GM12878 (cell line): ENCODE data around the gene KRT37. TPM values are rescaled to one million over a fixed set of nuclear protein-coding genes. Genes with fewer than 3 reads are reported as not detected.

Experiments
- ATAC-seq: fragments of 200-7000 bp; cut with Tn5 transposase; 3 replicates; pipeline ENCODE4 v1.9.1; 2020; ENCODE audit warnings: mild to moderate bottlenecking, moderate library complexity
- BruUV-seq: library from RNA; stranded (reverse); fragments of 400-500 nt; replicated peaks from 2 replicates; lab custom pipeline; 2021; lab: Mats Ljungman, UMichigan
- CTCF ChIA-PET: fragments of 300-600 bp; sonication (Branson Sonifier 250); formaldehyde crosslinking; extraction: SDS; loops from one replicate; lab custom pipeline; 2021; ENCODE audit warnings: inconsistent platforms; lab: Yijun Ruan, JAX
- POLR2A ChIA-PET: fragments of 350-600 bp; formaldehyde crosslinking; extraction: SDS; loops from one replicate; lab custom pipeline; 2021; ENCODE audit warnings: inconsistent platforms; lab: Charles Lee
- RAD21 ChIA-PET: fragments of 300-600 bp; sonication (Branson Sonifier 250); formaldehyde crosslinking; loops from one replicate; lab custom pipeline; 2023; ENCODE audit warnings: antibody characterized with exemption; ENCODE audit not compliant: unreplicated experiment; lab: Charles Lee
- SMC1A ChIA-PET: fragments of 300-600 bp; sonication (Branson Sonifier 250); formaldehyde crosslinking; loops from one replicate; lab custom pipeline; 2023; ENCODE audit not compliant: unreplicated experiment, uncharacterized antibody; lab: Charles Lee
- DNase-seq: peaks from one replicate; pipeline ENCODE4 v3.0.0-alpha.2; 2011; ENCODE audit warnings: low read depth, low spot score
- FAIRE-seq: peaks from 3 replicates; lab custom pipeline; 2011; peaks lifted over from hg19 to GRCh38; lab: Jason Lieb, UNC
- H2AFZ ChIP-seq: 2 replicates; pipeline ENCODE4 v1.6.0; 2011; ENCODE audit warnings: low read depth, low read length, control low read depth; ENCODE audit not compliant: control insufficient read depth
- H3K27ac ChIP-seq: 2 replicates; pipeline ENCODE4 v1.5.1; 2011; ENCODE audit warnings: control low read depth; ENCODE audit not compliant: control insufficient read depth, insufficient read depth
- H3K27me3 ChIP-seq, 2 experiments: replicated peaks in 1 of 2; 2 replicates each; pipeline versions ENCODE4 v1.6.0 to v1.6.1; 2011; ENCODE audit warnings: low read length in 1 of 2; ENCODE audit not compliant: control insufficient read depth in 2 of 2, insufficient read depth in 2 of 2
- H3K36me3 ChIP-seq, 2 experiments: 2 replicates each; pipeline ENCODE4 v1.5.1; 2011; ENCODE audit warnings: low read length in 1 of 2; ENCODE audit not compliant: control insufficient read depth in 2 of 2, insufficient read depth in 2 of 2
- H3K4me1 ChIP-seq: 2 replicates; pipeline ENCODE4 v1.6.1; 2011; ENCODE audit warnings: mild to moderate bottlenecking, low read length, moderate library complexity, mixed read lengths; ENCODE audit not compliant: control insufficient read depth, insufficient read depth
- H3K4me2 ChIP-seq: 2 replicates; pipeline ENCODE4 v1.6.0; 2011; ENCODE audit warnings: control low read depth; ENCODE audit not compliant: control insufficient read depth, insufficient read depth
- H3K4me3 ChIP-seq: fragments of 200-600 bp; sonication (generic); 2 replicates; pipeline ENCODE4 v1.5.1; 2016
- H3K79me2 ChIP-seq: 2 replicates; pipeline ENCODE4 v1.6.0; 2011; ENCODE audit warnings: low read length; ENCODE audit not compliant: control insufficient read depth, insufficient read depth
- H3K9ac ChIP-seq: 2 replicates; pipeline ENCODE4 v1.8.0; 2011; ENCODE audit warnings: low read length, control low read depth, mixed read lengths; ENCODE audit not compliant: control insufficient read depth, insufficient read depth
- H3K9me3 ChIP-seq: replicated peaks from 3 replicates; pipeline ENCODE4 v1.5.1; 2011; ENCODE audit warnings: mild to moderate bottlenecking, low read length; ENCODE audit not compliant: control insufficient read depth, insufficient read depth
- H4K20me1 ChIP-seq: 2 replicates; pipeline ENCODE4 v1.6.0; 2011; ENCODE audit not compliant: control insufficient read depth, insufficient read depth
- DPF2 ChIP-seq: fragments of 450-650 bp; IDR thresholded peaks from 2 replicates; pipeline ENCODE4 v1.6.1; 2017; ENCODE audit warnings: mild to moderate bottlenecking
- HSF1 ChIP-seq: fragments of 150-350 bp; IDR thresholded peaks from 2 replicates; pipeline ENCODE4 v1.6.1; 2014; ENCODE audit warnings: mild to moderate bottlenecking, low read depth, low read length
- MEF2B ChIP-seq: fragments of 450-650 bp; IDR thresholded peaks from 2 replicates; pipeline ENCODE4 v1.6.1; 2018; ENCODE audit warnings: mild to moderate bottlenecking, moderate library complexity; ENCODE audit not compliant: partially characterized antibody, poor library complexity, severe bottlenecking
- MYC ChIP-seq: IDR thresholded peaks from 2 replicates; pipeline ENCODE4 v1.6.1; 2011; ENCODE audit warnings: mild to moderate bottlenecking, low read length, moderate library complexity, inconsistent platforms; ENCODE audit not compliant: insufficient read depth, insufficient replicate concordance, insufficient read length, severe bottlenecking
- NFYA ChIP-seq: IDR thresholded peaks from 2 replicates; pipeline ENCODE4 v1.6.1; 2011; ENCODE audit warnings: low read depth, mild to moderate bottlenecking, low read length, improper control_type of control experiment, borderline replicate concordance
- STAT1 ChIP-seq: fragments of 450-650 bp; conservative IDR thresholded peaks from 2 replicates; pipeline ENCODE4 v1.6.1; 2014; ENCODE audit warnings: antibody characterized with exemption, mild to moderate bottlenecking
- ZNF207 ChIP-seq: fragments of 450-650 bp; IDR thresholded peaks from 2 replicates; pipeline ENCODE4 v1.6.1; 2014; ENCODE audit warnings: antibody characterized with exemption, mild to moderate bottlenecking, borderline replicate concordance
- WGBS: methylation state at CpG from one replicate; pipeline ENCODE4 v1.1.6; 2016; ENCODE audit warnings: low lambda C conversion rate; ENCODE audit not compliant: insufficient replicate concordance, insufficient coverage; ENCODE audit errors: missing lambda C conversion rate; 5-methylcytosine and 5-hydroxymethylcytosine counted together
- in situ Hi-C: fragments of 300-500 bp; cut with MboI; formaldehyde crosslinking; loops from 9 replicates; pipeline ENCODE4 v1.14.3; 2018; ENCODE audit warnings: mixed read lengths
- intact Hi-C: fragments of 100-400 bp; cut with micrococcal nuclease; formaldehyde crosslinking; loops from one replicate; pipeline ENCODE4 v1.14.2; 2022; ENCODE audit not compliant: unreplicated experiment
- polyA plus RNA-seq, 11 experiments: library from polyadenylated mRNA; depleted of rRNA in 4 of 11; unstranded in 6 of 11; stranded (reverse) in 5 of 11; fragments of >200 nt; fragmentation: Nextera tagmentation in 4 of 11; fragmentation: Illumina TruSeq in 1 of 11; extraction: Ambion mirVana in 4 of 11; extraction: Trizol in 1 of 11; gene quantifications; 1 replicate in 1 of 11; 2 replicates in 10 of 11; pipeline versions ENCODE4 v1.2.1 to v1.2.3, GENCODE V29; 2011 to 2016; ENCODE audit warnings: inconsistent platforms in 2 of 11, missing spikeins in 2 of 11, low read depth in 1 of 11
- total RNA-seq, 4 experiments: library from RNA; depleted of rRNA in 3 of 4; stranded (reverse); fragments of >200 nt in 3 of 4; fragmentation: Illumina TruSeq in 1 of 4; extraction: Trizol in 1 of 4; gene quantifications; 2 replicates each; pipeline versions ENCODE4 v1.2.1 to v1.2.3, GENCODE V29; 2013 to 2021

KRT37 gene
- total and polyA plus RNA-seq, 10 of the 15 experiments (the other 5 are each of a cell fraction or from before 2014, with no cell fraction given) = not detected

- Histone ChIP-seq H3K36me3 (no peaks in the 10 kb centered on the region), H2AFZ (no peak overlapping the region), H4K20me1 (no peaks in the 10 kb centered on the region), H3K9me3 (no peaks in the 10 kb centered on the region), H3K27me3 (peaks cover 0 to 3% of the 10 kb centered on the region in 2 experiments; a peak in 2 of 4 replicates), H3K4me3 (no peak overlapping the region), H3K4me1 (no peaks in the 10 kb centered on the region), H3K79me2 (no peaks in the 10 kb centered on the region), H3K9ac (no peak overlapping the region), H3K4me2 (no peak overlapping the region), H3K27ac (no peak overlapping the region)
- ChIA-PET RAD21 (no interaction called here), CTCF (no interaction called here), SMC1A (no interaction called here), POLR2A (no interaction called here)
- in situ Hi-C loops (no loop called here), intact Hi-C loops (no loop called here)
- FAIRE-seq = no peak
- no peak for ATAC-seq
- BruUV-seq = no TSS peak
- DNase-seq = no peak
- WGBS = 37% methylated on average over 5 of the region's 5 CpGs
- TF ChIP-seq MYC (no peak), MEF2B (no peak), DPF2 (no peak), NFYA (no peak), ZNF207 (no peak), STAT1 (no peak), HSF1 (no peak)
These were observed 10.0 kb upstream of the KRT37 start for GRCh38 chr17:41434415-41434814.
